ENCODE data around the gene KCNJ2.

- TF ChIP-seq POLR2A (IDR thresholded peaks at IDR 0.05; ENCODE audit: low read depth, low read length): no peak
- no peak for TF ChIP-seq POLR2AphosphoS5 (IDR thresholded peaks at IDR 0.05; ENCODE audit: low read depth, low read length)
- TF ChIP-seq TAF1 (IDR thresholded peaks at IDR 0.05; ENCODE audit: borderline replicate concordance, low read depth, low read length): no peak
Measured at GRCh38 chr17:70206361-70207010, 37.2 kb downstream of the KCNJ2 start.

Data from GM12892 (cell line).